Neuron (in vitro differentiated cells): ENCODE measurements around the gene ELP1.
"Not testable (repeated sequence)": the region's sequence is repeated elsewhere in the genome, so short reads cannot be mapped to it uniquely, and the experiment has no call there.

Experiments used
- H2AFZ ChIP-seq: one replicate; pipeline ENCODE4 v1.6.1; 2013; ENCODE audit warnings: low read depth, mild to moderate bottlenecking, inconsistent platforms, low read length, moderate library complexity
- H3K27me3 ChIP-seq: one replicate; pipeline ENCODE4 v1.6.1; 2013; ENCODE audit warnings: low read length; ENCODE audit not compliant: insufficient read depth
- H3K36me3 ChIP-seq: one replicate; pipeline ENCODE4 v1.6.1; 2013; ENCODE audit warnings: low read length; ENCODE audit not compliant: insufficient read depth
- H3K4me1 ChIP-seq: one replicate; pipeline ENCODE4 v1.6.1; 2013; ENCODE audit warnings: low read length; ENCODE audit not compliant: insufficient read depth
- H3K4me3 ChIP-seq: 2 replicates; pipeline ENCODE4 v1.5.1; 2013; ENCODE audit warnings: mild to moderate bottlenecking, low read length, moderate library complexity
- H3K9me3 ChIP-seq: one replicate; pipeline ENCODE4 v1.6.1; 2013; ENCODE audit warnings: low read length

Gene ELP1

DNA sequence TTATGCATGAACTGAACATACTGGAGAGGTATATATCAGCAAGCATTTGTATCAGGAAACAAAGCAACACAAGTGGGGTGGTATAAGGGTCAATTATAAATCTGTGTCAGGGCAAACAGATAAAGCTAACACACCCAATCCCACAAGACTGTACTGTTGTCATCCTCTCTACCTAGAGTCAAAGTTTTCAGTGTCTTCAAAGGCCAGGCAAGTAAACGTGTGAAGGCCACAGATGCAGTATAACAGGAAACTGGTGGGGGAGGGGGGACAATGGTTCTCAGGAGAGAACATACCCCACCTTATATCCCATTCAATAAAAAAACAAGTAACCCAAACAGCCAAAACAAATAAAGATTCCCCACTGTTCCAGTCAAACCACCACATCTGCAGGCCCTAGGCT, 22.1 kb downstream of the ELP1 start:
- Histone ChIP-seq H3K4me3 (no peak overlapping the region), H3K4me1 (no peaks in the 10 kb centered on the region), H2AFZ (no peak overlapping the region), H3K9me3 (no peaks in the 10 kb centered on the region), H3K36me3 (peaks cover 76% of the 10 kb centered on the region), H3K27me3 (no peaks in the 10 kb centered on the region)

DNA sequence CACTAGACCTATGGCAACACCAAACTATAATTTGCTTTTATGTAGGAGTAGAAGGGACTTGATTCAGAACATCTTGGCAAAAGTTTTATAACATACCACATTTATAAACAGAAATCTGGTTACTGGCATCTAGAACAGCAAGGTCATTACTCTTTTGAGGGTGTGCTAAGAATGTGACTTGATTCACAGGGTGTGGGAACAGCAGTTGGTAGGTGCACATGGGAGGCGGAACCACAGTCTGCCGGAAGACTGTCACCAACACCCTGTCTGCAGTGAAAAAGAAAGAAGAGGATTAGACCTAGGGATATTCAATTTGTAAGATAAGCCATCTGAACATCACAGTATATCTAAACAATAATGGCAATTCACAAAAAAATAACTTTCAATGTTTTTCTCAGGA, 23.0 kb downstream of the ELP1 start:
- Histone ChIP-seq H3K36me3 (peaks cover 79% of the 10 kb centered on the region), H3K27me3 (no peaks in the 10 kb centered on the region), H3K9me3 (no peaks in the 10 kb centered on the region), H3K4me1 (no peaks in the 10 kb centered on the region), H2AFZ (no peak overlapping the region), H3K4me3 (no peak overlapping the region)

DNA sequence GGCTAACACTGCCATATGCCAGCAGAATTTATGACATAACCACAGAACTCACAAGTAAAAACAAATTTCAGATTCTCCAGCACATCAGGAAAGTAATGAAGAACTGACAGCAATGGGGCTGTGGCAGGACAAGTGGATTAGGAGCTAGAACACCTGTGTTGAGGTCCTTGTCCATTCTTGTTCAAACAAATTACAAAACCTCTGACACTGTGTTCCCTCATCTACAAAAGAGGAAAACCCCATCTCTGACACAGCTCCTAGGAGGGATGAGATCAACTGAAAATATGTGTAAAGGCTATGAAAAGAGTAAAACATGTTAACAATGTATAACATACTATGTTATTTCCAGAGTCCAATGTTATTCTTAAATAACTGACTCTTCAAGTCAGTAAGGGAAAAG, 23.5 kb downstream of the ELP1 start:
- Histone ChIP-seq H3K36me3 (peaks cover 79% of the 10 kb centered on the region), H2AFZ (no peak overlapping the region), H3K27me3 (no peaks in the 10 kb centered on the region), H3K4me3 (no peak overlapping the region), H3K4me1 (no peaks in the 10 kb centered on the region), H3K9me3 (no peaks in the 10 kb centered on the region)

DNA sequence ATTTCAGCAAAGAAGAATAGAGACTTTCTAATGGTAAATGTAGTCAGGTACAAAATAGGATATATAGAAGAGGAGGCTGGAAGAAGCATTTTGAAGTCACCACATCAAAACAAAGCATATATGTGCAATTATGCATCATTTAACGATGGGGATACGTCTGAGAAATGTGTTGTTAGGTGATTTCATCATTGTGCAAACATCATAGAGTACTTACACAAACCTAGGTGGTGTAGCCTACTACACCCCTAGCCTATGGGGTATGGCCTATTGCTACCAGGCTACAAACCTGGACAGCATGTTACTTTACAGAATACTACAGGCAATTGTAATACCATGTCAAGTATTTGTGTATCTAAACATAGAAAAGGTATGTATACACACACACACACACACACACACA, 28.4 kb downstream of the ELP1 start:
- Histone ChIP-seq H3K9me3 (no peaks in the 10 kb centered on the region), H2AFZ (no peak overlapping the region), H3K4me3 (no peak overlapping the region), H3K36me3 (peaks cover 87% of the 10 kb centered on the region), H3K4me1 (no peaks in the 10 kb centered on the region), H3K27me3 (no peaks in the 10 kb centered on the region)

DNA sequence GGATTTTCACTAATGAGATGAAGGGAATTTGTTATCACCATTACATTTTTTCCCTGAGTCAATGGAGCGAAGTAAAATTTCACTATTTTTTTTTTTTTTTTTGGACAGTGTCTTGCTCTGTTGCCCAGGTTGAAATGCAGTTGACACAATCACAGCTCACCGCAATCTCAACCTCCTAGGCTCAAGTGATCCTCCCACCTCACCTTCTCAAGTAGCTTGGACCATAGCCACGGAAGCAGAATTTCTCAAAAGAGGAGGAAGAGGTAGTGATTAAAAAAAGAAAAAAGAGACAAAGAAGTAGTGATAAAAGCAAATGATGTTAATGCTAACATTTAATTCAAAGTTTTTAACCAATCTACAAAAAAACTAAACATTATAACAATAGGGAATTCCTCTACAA, 29.8 kb downstream of the ELP1 start:
- H3K4me3 ChIP-seq, result no peak overlapping the region
- no peak overlapping the region for H2AFZ ChIP-seq
- peaks cover 87% of the 10 kb centered on the region for H3K36me3 ChIP-seq
- no peaks in the 10 kb centered on the region for H3K9me3 ChIP-seq
- H3K27me3 ChIP-seq, result no peaks in the 10 kb centered on the region
- H3K4me1 ChIP-seq, result no peaks in the 10 kb centered on the region

DNA sequence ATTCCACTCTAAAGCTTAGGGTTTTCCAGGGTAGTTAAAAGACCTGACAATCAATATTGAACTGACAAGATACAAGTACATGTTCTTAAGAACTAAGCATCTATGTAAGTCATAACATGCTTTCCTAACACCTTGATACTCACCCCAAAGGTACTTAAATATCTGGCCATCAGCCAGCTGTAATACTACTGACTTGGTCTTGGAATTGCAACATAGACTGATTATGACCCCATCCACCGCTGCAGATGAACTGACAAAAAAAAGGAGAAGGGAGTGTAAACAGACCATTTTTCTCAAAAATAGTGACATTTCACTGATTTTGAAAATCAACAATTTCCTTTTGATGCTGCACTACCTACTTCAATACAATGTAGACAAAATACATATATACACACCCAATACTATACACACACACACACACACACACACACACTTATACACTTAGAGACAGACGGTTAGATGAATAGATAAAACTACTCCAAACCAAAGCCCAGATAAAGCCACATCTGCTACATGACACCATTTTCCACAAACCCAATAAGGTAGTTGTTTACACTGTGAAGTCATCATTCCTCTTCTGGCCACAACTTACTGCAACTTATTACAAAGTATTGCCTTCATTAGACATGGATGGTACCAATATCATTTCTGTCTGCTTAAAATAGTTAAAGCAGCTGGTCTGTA, 30.4 kb downstream of the ELP1 start:
- no peak overlapping the region for H3K4me3 ChIP-seq
- no peak overlapping the region for H2AFZ ChIP-seq
- no peaks in the 10 kb centered on the region for H3K27me3 ChIP-seq
- H3K9me3 ChIP-seq, result no peaks in the 10 kb centered on the region
- no peaks in the 10 kb centered on the region for H3K4me1 ChIP-seq
- H3K36me3 ChIP-seq, result peaks cover 82% of the 10 kb centered on the region

DNA sequence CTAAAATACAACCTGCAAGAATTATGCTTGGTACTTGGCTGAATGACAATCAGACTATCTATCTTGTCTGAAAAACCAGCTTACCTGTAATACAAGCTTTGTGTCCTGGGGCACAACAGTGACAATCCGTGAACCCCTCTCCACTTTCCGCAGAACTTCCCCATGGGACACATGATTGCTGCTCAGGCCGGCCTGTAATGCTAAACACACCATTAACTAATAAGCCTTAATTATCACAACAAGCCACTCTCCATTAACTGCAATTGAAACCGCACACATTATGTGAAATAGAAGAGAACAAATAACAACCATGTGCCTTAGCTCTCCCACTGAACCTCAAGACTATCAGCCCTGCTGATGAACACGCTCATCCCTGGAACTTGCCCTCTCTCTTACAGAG, 33.7 kb downstream of the ELP1 start:
- H3K9me3 ChIP-seq, result no peaks in the 10 kb centered on the region
- no peaks in the 10 kb centered on the region for H3K4me1 ChIP-seq
- H3K27me3 ChIP-seq, result no peaks in the 10 kb centered on the region
- H3K36me3 ChIP-seq, result peaks cover 80% of the 10 kb centered on the region
- no peak overlapping the region for H2AFZ ChIP-seq
- no peak overlapping the region for H3K4me3 ChIP-seq

DNA sequence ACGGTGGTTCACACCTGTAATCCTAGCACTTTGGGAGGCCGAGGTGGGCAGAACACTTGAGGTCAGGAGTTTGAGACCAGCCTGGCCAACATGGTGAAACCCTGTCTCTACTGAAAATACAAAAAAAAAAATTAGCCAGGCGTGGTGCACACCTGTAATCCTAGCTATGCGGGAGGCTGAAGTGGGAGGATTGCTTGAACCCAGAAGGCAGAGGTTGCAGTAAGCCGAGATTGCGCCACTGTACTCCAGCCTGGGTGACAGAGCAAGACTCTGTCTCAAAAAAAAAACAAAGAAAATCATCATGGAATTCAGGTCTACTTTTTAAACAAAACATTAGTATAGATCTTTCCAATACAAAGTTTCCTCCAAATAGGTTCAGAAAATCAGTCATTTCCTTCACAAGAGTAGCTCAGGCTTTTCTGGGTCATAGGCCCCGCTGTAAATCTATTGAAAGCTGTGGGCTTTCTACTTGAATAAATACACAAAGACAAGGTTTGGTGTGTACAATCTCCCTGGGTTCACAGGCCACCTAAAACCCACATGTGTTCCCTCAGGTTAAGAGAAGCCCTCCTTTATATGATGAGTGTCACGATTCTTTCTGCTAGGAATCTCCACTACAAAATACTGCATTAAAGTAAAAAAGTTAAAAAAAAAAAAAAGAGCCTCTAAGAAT, 34.8 kb downstream of the ELP1 start:
- H2AFZ ChIP-seq, H3K27me3 ChIP-seq: not testable (repeated sequence)
- peaks cover 80% of the 10 kb centered on the region for H3K36me3 ChIP-seq

DNA sequence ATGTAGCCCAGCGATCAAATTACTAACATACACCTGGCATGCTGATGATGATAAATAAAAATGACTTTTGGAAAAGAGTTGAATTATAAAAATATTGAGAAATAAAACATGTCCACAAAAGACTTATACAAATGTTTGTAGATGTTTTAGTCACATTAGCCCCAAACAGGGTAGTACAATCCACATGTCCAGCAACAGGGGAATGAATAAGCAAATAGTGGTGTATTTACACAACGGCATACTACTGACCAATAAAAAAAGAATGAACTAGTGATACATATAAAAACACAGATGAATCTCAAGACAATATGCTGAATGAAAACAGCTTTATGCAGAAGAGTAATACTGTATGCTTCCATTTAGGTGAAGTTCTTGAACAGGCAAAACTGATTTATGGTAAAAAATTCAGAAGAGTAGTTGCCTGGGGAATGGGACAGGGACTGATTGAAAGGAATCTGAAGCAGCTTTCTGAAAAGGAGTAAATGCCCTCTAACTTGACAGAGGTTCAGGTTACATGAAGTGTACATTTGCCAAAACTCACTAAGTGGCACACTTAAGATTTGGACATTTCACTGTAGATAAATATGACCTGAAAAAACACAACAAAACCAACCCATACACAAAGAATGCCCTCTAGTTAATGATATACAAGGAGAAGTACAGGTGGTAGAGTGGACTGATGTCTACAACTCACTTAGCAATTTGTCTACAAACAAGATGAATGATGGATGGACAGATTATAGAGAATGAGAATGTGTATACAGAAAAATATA, 36.4 kb downstream of the ELP1 start:
- Histone ChIP-seq H3K4me3 (no peak overlapping the region), H3K27me3 (no peaks in the 10 kb centered on the region), H3K36me3 (peaks cover 77% of the 10 kb centered on the region), H2AFZ (no peak overlapping the region), H3K9me3 (no peaks in the 10 kb centered on the region), H3K4me1 (no peaks in the 10 kb centered on the region)

More for the DNA sequence above, 34.8 kb downstream of the ELP1 start:
- H3K4me1 ChIP-seq, H3K4me3 ChIP-seq, H3K9me3 ChIP-seq: not testable (repeated sequence)

DNA sequence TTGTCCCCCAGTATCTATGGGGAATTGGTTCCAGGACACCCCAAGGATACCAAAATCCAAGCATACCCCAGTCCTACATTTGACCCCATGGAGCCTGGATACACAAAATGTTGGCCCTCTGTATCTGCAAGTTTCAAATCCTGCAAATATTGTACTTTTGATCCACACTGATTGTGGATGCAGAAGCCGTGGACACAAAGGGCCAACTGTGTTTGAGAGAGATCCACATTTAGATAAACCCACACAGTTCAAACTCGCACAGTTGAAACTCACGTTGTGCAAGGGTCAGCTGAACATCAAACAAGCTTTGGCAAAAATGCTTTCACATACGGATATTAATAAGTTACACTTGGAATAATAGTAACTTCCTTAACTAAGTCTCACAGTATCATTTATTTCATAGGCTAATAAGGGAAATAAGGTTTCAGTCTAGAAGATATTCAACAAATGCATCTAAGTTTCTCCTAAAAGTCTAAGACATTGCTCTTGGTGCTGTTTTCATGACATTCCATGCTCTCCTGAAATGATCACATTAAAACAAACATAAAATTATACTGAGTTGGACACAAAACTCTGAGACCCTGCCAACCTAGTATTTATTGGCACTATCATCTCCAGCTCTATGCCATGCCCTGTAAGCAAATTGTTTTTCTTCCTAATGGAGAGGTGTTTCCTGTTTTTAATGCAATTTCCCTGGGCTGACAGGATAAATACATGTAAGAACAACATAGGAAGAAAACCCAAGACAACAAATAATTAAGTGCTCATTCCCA, 39.5 kb downstream of the ELP1 start:
- Histone ChIP-seq H3K9me3 (no peaks in the 10 kb centered on the region), H2AFZ (no peak overlapping the region), H3K36me3 (peaks cover 78% of the 10 kb centered on the region), H3K4me1 (no peaks in the 10 kb centered on the region), H3K4me3 (no peak overlapping the region), H3K27me3 (no peaks in the 10 kb centered on the region)

DNA sequence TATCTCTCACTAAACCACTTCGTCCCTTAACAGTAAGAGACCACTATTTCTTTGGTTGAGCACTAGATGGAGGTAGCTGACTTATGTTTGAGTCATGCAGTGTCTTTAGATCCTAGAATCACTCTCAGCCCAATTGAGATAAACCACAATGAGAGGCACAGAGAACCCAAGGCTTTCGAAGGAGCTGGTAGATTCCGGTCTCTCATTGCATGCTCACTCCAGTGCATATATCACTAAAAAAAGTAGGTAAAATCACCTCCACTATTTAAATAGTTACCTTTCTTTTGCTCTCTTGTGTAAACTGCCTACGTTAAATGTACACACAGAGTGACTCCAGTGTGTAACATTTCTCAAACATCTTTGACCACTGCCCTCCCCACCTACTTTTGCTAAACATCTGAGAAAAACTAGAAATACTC, 44.3 kb downstream of the ELP1 start:
- H3K27me3 ChIP-seq, result no peaks in the 10 kb centered on the region
- no peak overlapping the region for H3K4me3 ChIP-seq
- peaks cover 64% of the 10 kb centered on the region for H3K36me3 ChIP-seq

DNA sequence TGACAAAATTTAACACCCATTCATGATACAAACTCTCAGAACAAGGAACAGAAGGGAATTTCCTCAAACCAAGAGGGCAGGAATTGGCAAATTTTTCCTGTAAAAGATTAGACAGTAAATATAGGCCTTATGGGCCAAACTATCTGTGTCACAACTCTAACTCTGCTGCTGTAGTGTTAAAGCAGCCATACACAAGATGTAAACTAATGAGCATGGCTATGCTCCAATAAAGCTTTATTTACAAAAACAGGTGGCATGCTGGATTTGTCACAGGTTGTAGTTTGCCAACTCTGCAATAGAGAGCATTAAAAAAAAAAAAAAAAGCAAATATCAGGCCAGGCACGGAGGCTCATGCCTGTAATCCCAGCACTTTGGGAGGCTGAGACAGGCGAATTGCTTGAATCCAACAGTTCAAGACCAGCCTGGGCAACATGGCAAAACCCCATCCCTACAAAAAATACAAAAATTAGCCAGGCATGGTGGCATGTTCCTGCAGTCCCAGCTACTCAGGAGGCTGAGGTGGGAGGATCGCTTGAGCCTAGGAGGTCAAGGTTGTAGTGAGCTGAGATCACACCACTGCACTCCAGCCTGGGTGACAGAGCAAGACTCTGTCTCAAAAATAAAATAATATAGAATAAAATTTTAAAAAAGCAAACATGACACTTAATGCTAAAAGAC, 47.2 kb downstream of the ELP1 start:
- not testable (repeated sequence) for H3K4me1 ChIP-seq, H2AFZ ChIP-seq, H3K9me3 ChIP-seq, H3K27me3 ChIP-seq, H3K4me3 ChIP-seq
- peaks cover 53% of the 10 kb centered on the region for H3K36me3 ChIP-seq

More for the DNA sequence above, 44.3 kb downstream of the ELP1 start:
- Histone ChIP-seq H3K9me3 (no peaks in the 10 kb centered on the region), H2AFZ (no peak overlapping the region), H3K4me1 (no peaks in the 10 kb centered on the region)
